Smooth muscle cell (in vitro differentiated cells): Measurements from ENCODE around the gene EPHA4. TPM values are rescaled to one million over a fixed set of nuclear protein-coding genes. Genes with fewer than 3 reads are reported as not detected.

Experiments
- DNase-seq: peaks from one replicate; lab custom pipeline; 2025; ENCODE audit not compliant: unreplicated experiment; lab: John Stamatoyannopoulos, UW
- H2AFZ ChIP-seq: fragments of 200-600 bp; sonication (generic); 2 replicates; pipeline ENCODE4 v1.6.0; 2016; ENCODE audit warnings: antibody characterized with exemption, low read depth, mild to moderate bottlenecking
- H3F3A ChIP-seq: fragments of 200-600 bp; sonication (generic); 2 replicates; pipeline ENCODE4 v1.6.0; 2017; ENCODE audit warnings: antibody characterized with exemption, low read depth
- H3K27ac ChIP-seq: fragments of 200-600 bp; sonication (generic); 2 replicates; pipeline ENCODE4 v1.5.1; 2016; ENCODE audit warnings: low read depth, mild to moderate bottlenecking
- H3K27me3 ChIP-seq: fragments of 200-600 bp; sonication (generic); 2 replicates; pipeline ENCODE4 v1.6.1; 2016; ENCODE audit warnings: low read depth, mild to moderate bottlenecking
- H3K36me3 ChIP-seq: fragments of 200-600 bp; sonication (generic); 2 replicates; pipeline ENCODE4 v1.5.1; 2016; ENCODE audit warnings: low read depth
- H3K4me1 ChIP-seq: fragments of 200-600 bp; sonication (generic); 2 replicates; pipeline ENCODE4 v1.5.1; 2016; ENCODE audit warnings: low read depth
- H3K4me2 ChIP-seq: fragments of 200-600 bp; sonication (generic); 2 replicates; pipeline ENCODE4 v1.6.0; 2016; ENCODE audit warnings: mild to moderate bottlenecking
- H3K4me3 ChIP-seq: fragments of 200-600 bp; sonication (generic); 2 replicates; pipeline ENCODE4 v1.5.1; 2016; ENCODE audit warnings: mild to moderate bottlenecking
- H3K79me2 ChIP-seq: fragments of 200-600 bp; sonication (generic); 2 replicates; pipeline ENCODE4 v1.6.0; 2016; ENCODE audit warnings: low read depth, mild to moderate bottlenecking
- H3K9ac ChIP-seq: fragments of 200-600 bp; sonication (generic); 2 replicates; pipeline ENCODE4 v1.6.0; 2016; ENCODE audit warnings: low read depth
- H3K9me3 ChIP-seq: fragments of 200-600 bp; sonication (generic); replicated peaks from 2 replicates; pipeline ENCODE4 v1.5.1; 2016; ENCODE audit warnings: low read depth
- H4K20me1 ChIP-seq: fragments of 200-600 bp; sonication (generic); 2 replicates; pipeline ENCODE4 v1.6.0; 2016; ENCODE audit warnings: low read depth
- CTCF ChIP-seq: fragments of 200-600 bp; sonication (generic); IDR thresholded peaks from 2 replicates; pipeline ENCODE4 v1.5.1; 2017; ENCODE audit warnings: borderline replicate concordance, mild to moderate bottlenecking, antibody characterized with exemption; ENCODE audit not compliant: insufficient read depth, poor library complexity, severe bottlenecking
- WGBS: methylation state at CpG from one replicate; pipeline ENCODE4 v1.1.7; 2016; ENCODE audit warnings: low lambda C conversion rate; 5-methylcytosine and 5-hydroxymethylcytosine counted together
- polyA plus RNA-seq: library from polyadenylated mRNA; unstranded; fragments of >200 nt; fragmentation: Nextera tagmentation; extraction: Ambion mirVana; gene quantifications from 2 replicates; pipeline ENCODE4 v1.2.1, GENCODE V29; 2016
- total RNA-seq: library from RNA; depleted of rRNA; stranded (reverse); fragments of >200 nt; gene quantifications from 2 replicates; pipeline ENCODE4 v1.2.3, GENCODE V29; 2014

The EPHA4 gene
- total and polyA plus RNA-seq, 2 experiments from 2014 or later: 2.8 to 48.3 TPM

GRCh38 chr2:221573430-221574230 is 1.5 kb upstream of the EPHA4 start:
- peak overlapping the region; percentile 34 for H3K27ac ChIP-seq
- no peaks in the 10 kb centered on the region for H3K9me3 ChIP-seq
- peak; percentile 98 for TF ChIP-seq CTCF
- H3F3A ChIP-seq: no peaks in the 10 kb centered on the region
- peak overlapping the region; percentile 92 for H3K4me2 ChIP-seq
- peaks cover 18% of the 10 kb centered on the region for H4K20me1 ChIP-seq
- H3K27me3 ChIP-seq: peaks cover 61% of the 10 kb centered on the region
- peak overlapping the region; percentile 68 for H3K4me3 ChIP-seq
- H3K4me1 ChIP-seq: peaks cover 8% of the 10 kb centered on the region
- peak; percentile 75 for DNase-seq
- H3K36me3 ChIP-seq: no peaks in the 10 kb centered on the region
- H3K79me2 ChIP-seq: no peaks in the 10 kb centered on the region
- H2AFZ ChIP-seq: peak overlapping the region; percentile 90
- peak overlapping the region; percentile 37 for H3K9ac ChIP-seq
- WGBS: 1% methylated on average over 62 of the region's 63 CpGs

GRCh38 chr2:221572821-221573429 is 821 bp upstream of the EPHA4 start:
- under 1% methylated on average over 41 of the region's 42 CpGs for WGBS
- Histone ChIP-seq H3K9ac (peak overlapping the region; percentile 37), H3K27ac (peak overlapping the region; percentile 34)

GRCh38 chr2:221571551-221572218 is 419 bp downstream of the EPHA4 start:
- no peaks in the 10 kb centered on the region for H3K79me2 ChIP-seq

More at GRCh38 chr2:221572821-221573429, 821 bp upstream of the EPHA4 start:
- TF ChIP-seq CTCF: no peak
- DNase-seq: no peak
- no peaks in the 10 kb centered on the region for H3K36me3 ChIP-seq
- H3K27me3 ChIP-seq: peaks cover 61% of the 10 kb centered on the region
- H4K20me1 ChIP-seq: peaks cover 18% of the 10 kb centered on the region
- peak overlapping the region; percentile 92 for H3K4me2 ChIP-seq
- H3K4me1 ChIP-seq: peaks cover 15% of the 10 kb centered on the region
- no peaks in the 10 kb centered on the region for H3F3A ChIP-seq
- no peaks in the 10 kb centered on the region for H3K9me3 ChIP-seq
- H2AFZ ChIP-seq: peak overlapping the region; percentile 78
- no peaks in the 10 kb centered on the region for H3K79me2 ChIP-seq
- peak overlapping the region; percentile 68 for H3K4me3 ChIP-seq

More at GRCh38 chr2:221571551-221572218, 419 bp downstream of the EPHA4 start:
- no peaks in the 10 kb centered on the region for H3K36me3 ChIP-seq
- H4K20me1 ChIP-seq: peaks cover 25% of the 10 kb centered on the region
- H3K9me3 ChIP-seq: no peaks in the 10 kb centered on the region
- no peak for TF ChIP-seq CTCF
- H3K9ac ChIP-seq: peak overlapping the region; percentile 26
- H3K27ac ChIP-seq: no peak overlapping the region
- peaks cover 60% of the 10 kb centered on the region for H3K27me3 ChIP-seq
- peaks cover 17% of the 10 kb centered on the region for H3K4me1 ChIP-seq
- peak overlapping the region; percentile 88 for H2AFZ ChIP-seq
- peak; percentile 26 for DNase-seq
- peak overlapping the region; percentile 68 for H3K4me3 ChIP-seq
- H3K4me2 ChIP-seq: peak overlapping the region; percentile 92
- H3F3A ChIP-seq: no peaks in the 10 kb centered on the region
- under 1% methylated on average over 59 of the region's 61 CpGs for WGBS
